Measurements from ENCODE around the gene ANKRD55.
"Not testable (repeated sequence)": the region's sequence is repeated elsewhere in the genome, so short reads cannot be mapped to it uniquely, and the experiment has no call there.

ANKRD55 gene

GRCh38 chr5:56129288-56129687 is 103.8 kb downstream of the ANKRD55 start:
- Histone ChIP-seq H3K4me1 (ENCODE audit: control insufficient read depth, insufficient read depth, low read length) (no peaks in the 10 kb centered on the region), H3K36me3 (ENCODE audit: control insufficient read depth, insufficient read depth, low read length) (no peaks in the 10 kb centered on the region), H3K4me3 (ENCODE audit: low read depth, low read length) (no peak overlapping the region), H3K9me3 (ENCODE audit: control insufficient read depth, insufficient read depth, low read length) (no peaks in the 10 kb centered on the region), H3K9ac (ENCODE audit: low read depth, low read length) (no peak overlapping the region), H3K27me3 (ENCODE audit: control insufficient read depth, insufficient read depth, low read length) (no peaks in the 10 kb centered on the region)

DNA sequence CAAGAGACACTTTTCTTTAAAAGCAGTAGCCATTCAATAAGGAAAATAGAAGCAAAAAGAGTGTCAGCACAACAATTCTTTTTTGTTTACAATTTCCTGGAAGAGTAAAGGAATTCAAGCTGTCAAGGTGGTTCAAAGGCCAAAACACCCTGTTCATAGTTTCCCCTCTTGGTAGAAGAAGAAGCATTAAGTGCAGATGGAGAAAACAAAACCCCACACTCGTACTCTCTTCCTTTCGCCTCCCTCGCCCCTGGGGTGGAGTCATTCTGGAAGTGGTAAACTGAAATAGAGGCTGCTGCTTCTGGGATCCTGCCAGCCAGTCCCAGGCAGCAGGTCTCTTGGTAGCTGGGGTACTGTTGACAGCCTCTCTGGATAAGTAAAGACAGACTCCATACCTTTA is 105.0 kb downstream of the ANKRD55 start:
- no peaks in the 10 kb centered on the region for H3K27me3 ChIP-seq (ENCODE audit: control insufficient read depth, insufficient read depth, low read length)
- no peaks in the 10 kb centered on the region for H3K36me3 ChIP-seq (ENCODE audit: control insufficient read depth, insufficient read depth, low read length)
- H3K9me3 ChIP-seq (ENCODE audit: control insufficient read depth, insufficient read depth, low read length): no peaks in the 10 kb centered on the region
- no peaks in the 10 kb centered on the region for H3K4me1 ChIP-seq (ENCODE audit: control insufficient read depth, insufficient read depth, low read length)
- no peak overlapping the region for H3K9ac ChIP-seq (ENCODE audit: low read depth, low read length)
- no peak overlapping the region for H3K4me3 ChIP-seq (ENCODE audit: low read depth, low read length)

DNA sequence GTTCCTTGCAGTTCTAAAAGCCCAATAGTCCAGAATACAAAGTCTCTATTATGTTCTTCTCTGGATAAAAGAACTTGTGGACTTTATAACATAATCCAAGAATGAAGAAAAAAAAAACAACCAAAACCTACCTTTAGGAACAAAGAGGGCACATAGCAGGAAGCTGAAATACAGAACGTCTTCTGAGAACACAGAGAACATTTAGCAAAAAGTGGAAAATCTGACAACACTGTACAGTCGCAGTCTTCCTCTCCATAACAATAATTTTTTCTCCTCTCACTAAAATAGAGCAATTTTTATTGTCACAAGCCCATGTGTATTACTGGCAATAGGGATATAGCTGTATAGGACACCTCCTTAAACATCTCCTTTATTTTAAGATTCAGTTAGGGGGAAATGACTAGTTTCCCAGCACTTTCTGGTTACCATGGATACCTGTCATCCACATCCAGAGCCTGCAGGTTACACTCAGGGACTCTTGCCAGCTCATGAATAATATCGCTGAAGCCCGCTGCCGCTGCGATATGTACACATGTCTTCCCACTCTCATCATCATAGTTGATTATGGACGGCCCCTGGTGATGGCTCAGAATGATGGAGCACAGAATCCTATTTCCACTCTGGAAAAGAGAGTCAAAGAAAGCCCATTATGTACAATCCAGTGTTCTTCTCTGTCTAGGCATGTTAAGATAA is 106.5 kb downstream of the ANKRD55 start:
- no peak overlapping the region for H3K4me3 ChIP-seq (ENCODE audit: low read depth, low read length)

DNA sequence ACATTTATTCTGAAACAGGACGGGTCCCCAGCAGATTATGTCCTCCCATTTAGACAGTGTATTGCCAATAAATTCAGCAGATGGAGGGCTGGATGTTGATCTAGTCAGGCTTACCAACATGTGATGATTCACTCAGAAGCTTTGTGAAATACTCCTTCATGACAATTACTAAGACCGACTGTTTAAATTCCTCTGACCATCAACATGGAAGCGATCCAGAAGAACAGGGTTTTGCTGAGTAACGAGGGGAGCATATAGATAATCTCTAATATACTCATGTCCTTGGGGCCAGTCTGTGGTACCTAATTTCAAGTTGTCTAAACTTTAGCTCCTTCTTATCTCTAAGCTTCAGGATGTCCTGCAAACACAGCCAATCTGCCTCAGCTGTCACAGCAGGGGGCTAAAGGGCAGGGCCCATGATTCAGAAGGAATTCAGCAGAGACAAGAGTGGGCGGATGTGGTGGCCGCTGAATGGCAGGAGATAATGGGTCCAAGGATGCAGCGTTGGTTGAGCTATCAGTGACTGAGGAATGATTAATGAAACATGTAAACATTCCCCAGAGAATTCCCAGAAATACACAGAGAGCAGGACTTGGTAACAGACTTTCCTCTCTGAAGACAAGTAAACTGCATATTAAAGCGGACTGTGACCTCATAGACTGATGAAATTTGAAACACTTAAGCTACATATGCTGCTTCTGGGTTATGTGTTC is 109.4 kb downstream of the ANKRD55 start:
- Histone ChIP-seq H3K27me3 (ENCODE audit: control insufficient read depth, insufficient read depth, low read length) (no peaks in the 10 kb centered on the region), H3K9ac (ENCODE audit: low read depth, low read length) (no peak overlapping the region), H3K4me3 (ENCODE audit: low read depth, low read length) (no peak overlapping the region), H3K4me1 (ENCODE audit: control insufficient read depth, insufficient read depth, low read length) (no peaks in the 10 kb centered on the region), H3K9me3 (ENCODE audit: control insufficient read depth, insufficient read depth, low read length) (no peaks in the 10 kb centered on the region), H3K36me3 (ENCODE audit: control insufficient read depth, insufficient read depth, low read length) (no peaks in the 10 kb centered on the region)

More for the DNA sequence above, 106.5 kb downstream of the ANKRD55 start:
- H3K9ac ChIP-seq (ENCODE audit: low read depth, low read length): no peak overlapping the region
- H3K27me3 ChIP-seq (ENCODE audit: control insufficient read depth, insufficient read depth, low read length): no peaks in the 10 kb centered on the region
- H3K9me3 ChIP-seq (ENCODE audit: control insufficient read depth, insufficient read depth, low read length): no peaks in the 10 kb centered on the region
- no peaks in the 10 kb centered on the region for H3K36me3 ChIP-seq (ENCODE audit: control insufficient read depth, insufficient read depth, low read length)
- no peaks in the 10 kb centered on the region for H3K4me1 ChIP-seq (ENCODE audit: control insufficient read depth, insufficient read depth, low read length)

- H3K4me3 ChIP-seq (ENCODE audit: low read depth, low read length); H3K9ac ChIP-seq (ENCODE audit: low read depth, low read length); H3K36me3 ChIP-seq (ENCODE audit: control insufficient read depth, insufficient read depth, low read length); H3K27me3 ChIP-seq (ENCODE audit: control insufficient read depth, insufficient read depth, low read length); H3K4me1 ChIP-seq (ENCODE audit: control insufficient read depth, insufficient read depth, low read length); H3K9me3 ChIP-seq (ENCODE audit: control insufficient read depth, insufficient read depth, low read length): not testable (repeated sequence)
These were observed 110.7 kb downstream of the ANKRD55 start for GRCh38 chr5:56122360-56122985.

- Histone ChIP-seq H3K9ac (ENCODE audit: low read depth, low read length) (no peak overlapping the region), H3K36me3 (ENCODE audit: control insufficient read depth, insufficient read depth, low read length) (no peaks in the 10 kb centered on the region), H3K4me3 (ENCODE audit: low read depth, low read length) (no peak overlapping the region), H3K4me1 (ENCODE audit: control insufficient read depth, insufficient read depth, low read length) (no peaks in the 10 kb centered on the region), H3K9me3 (ENCODE audit: control insufficient read depth, insufficient read depth, low read length) (no peaks in the 10 kb centered on the region), H3K27me3 (ENCODE audit: control insufficient read depth, insufficient read depth, low read length) (no peaks in the 10 kb centered on the region)
These were observed 114.1 kb downstream of the ANKRD55 start for GRCh38 chr5:56119050-56119449.

DNA sequence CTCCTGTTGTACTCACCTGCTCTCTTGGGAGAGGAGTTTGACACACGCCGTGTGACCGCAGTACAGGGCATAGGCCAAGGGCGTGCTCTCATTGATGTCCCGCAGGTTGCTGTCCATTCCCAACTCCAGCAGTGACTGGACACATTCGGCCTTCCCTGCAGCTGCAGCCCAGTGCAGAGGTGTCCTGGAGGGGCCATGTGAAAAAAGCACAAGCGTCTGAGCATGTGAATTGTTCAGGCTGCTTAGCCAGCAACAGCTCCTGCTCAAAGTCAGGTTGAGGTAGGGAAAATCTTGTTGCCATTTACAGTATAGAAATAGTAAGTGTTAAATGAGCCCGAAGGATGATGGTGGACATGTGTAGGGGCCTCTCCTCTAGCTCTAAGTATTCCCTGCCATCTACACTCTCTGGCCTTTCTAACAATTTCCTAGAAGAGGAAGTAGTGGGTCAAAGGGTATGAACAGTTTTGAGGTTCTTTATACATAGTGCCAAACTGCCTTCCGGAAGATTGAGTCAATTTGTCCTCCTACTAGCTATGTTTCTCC is 116.5 kb downstream of the ANKRD55 start:
- Histone ChIP-seq H3K36me3 (ENCODE audit: control insufficient read depth, insufficient read depth, low read length) (no peaks in the 10 kb centered on the region), H3K9me3 (ENCODE audit: control insufficient read depth, insufficient read depth, low read length) (no peaks in the 10 kb centered on the region), H3K27me3 (ENCODE audit: control insufficient read depth, insufficient read depth, low read length) (no peaks in the 10 kb centered on the region), H3K9ac (ENCODE audit: low read depth, low read length) (no peak overlapping the region), H3K4me3 (ENCODE audit: low read depth, low read length) (no peak overlapping the region), H3K4me1 (ENCODE audit: control insufficient read depth, insufficient read depth, low read length) (no peaks in the 10 kb centered on the region)

GRCh38 chr5:56115589-56115988 is 117.5 kb downstream of the ANKRD55 start:
- Histone ChIP-seq H3K27me3 (ENCODE audit: control insufficient read depth, insufficient read depth, low read length) (no peaks in the 10 kb centered on the region), H3K36me3 (ENCODE audit: control insufficient read depth, insufficient read depth, low read length) (no peaks in the 10 kb centered on the region), H3K9ac (ENCODE audit: low read depth, low read length) (no peak overlapping the region), H3K4me1 (ENCODE audit: control insufficient read depth, insufficient read depth, low read length) (no peaks in the 10 kb centered on the region), H3K9me3 (ENCODE audit: control insufficient read depth, insufficient read depth, low read length) (no peaks in the 10 kb centered on the region), H3K4me3 (ENCODE audit: low read depth, low read length) (no peak overlapping the region)

- no peaks in the 10 kb centered on the region for H3K36me3 ChIP-seq (ENCODE audit: control insufficient read depth, insufficient read depth, low read length)
- no peaks in the 10 kb centered on the region for H3K9me3 ChIP-seq (ENCODE audit: control insufficient read depth, insufficient read depth, low read length)
- no peaks in the 10 kb centered on the region for H3K4me1 ChIP-seq (ENCODE audit: control insufficient read depth, insufficient read depth, low read length)
- H3K4me3 ChIP-seq (ENCODE audit: low read depth, low read length): no peak overlapping the region
- no peak overlapping the region for H3K9ac ChIP-seq (ENCODE audit: low read depth, low read length)
- H3K27me3 ChIP-seq (ENCODE audit: control insufficient read depth, insufficient read depth, low read length): no peaks in the 10 kb centered on the region
These were observed 120.5 kb downstream of the ANKRD55 start for GRCh38 chr5:56112526-56113121.

DNA sequence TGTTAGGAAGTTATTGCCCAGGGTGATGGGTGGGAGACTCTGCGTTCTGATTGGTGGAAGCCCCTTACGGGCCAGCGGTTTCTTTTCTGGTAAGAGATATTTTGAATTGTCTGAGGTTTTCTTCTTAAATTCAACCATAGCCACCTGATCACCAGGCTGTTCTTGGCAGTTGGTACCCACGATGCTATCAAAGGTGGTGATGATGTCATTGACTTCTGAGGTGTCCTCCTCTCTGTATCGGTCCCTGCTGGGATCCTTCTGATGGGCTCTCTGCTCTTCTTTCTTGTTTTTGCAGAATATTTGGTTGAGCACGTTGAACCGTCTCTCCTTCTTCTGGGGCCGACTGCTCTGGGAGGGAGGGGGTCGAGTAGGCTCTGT is 121.7 kb downstream of the ANKRD55 start:
- Histone ChIP-seq H3K4me1 (ENCODE audit: control insufficient read depth, insufficient read depth, low read length) (no peaks in the 10 kb centered on the region), H3K9ac (ENCODE audit: low read depth, low read length) (no peak overlapping the region), H3K36me3 (ENCODE audit: control insufficient read depth, insufficient read depth, low read length) (no peaks in the 10 kb centered on the region), H3K9me3 (ENCODE audit: control insufficient read depth, insufficient read depth, low read length) (no peaks in the 10 kb centered on the region), H3K4me3 (ENCODE audit: low read depth, low read length) (no peak overlapping the region), H3K27me3 (ENCODE audit: control insufficient read depth, insufficient read depth, low read length) (no peaks in the 10 kb centered on the region)

DNA sequence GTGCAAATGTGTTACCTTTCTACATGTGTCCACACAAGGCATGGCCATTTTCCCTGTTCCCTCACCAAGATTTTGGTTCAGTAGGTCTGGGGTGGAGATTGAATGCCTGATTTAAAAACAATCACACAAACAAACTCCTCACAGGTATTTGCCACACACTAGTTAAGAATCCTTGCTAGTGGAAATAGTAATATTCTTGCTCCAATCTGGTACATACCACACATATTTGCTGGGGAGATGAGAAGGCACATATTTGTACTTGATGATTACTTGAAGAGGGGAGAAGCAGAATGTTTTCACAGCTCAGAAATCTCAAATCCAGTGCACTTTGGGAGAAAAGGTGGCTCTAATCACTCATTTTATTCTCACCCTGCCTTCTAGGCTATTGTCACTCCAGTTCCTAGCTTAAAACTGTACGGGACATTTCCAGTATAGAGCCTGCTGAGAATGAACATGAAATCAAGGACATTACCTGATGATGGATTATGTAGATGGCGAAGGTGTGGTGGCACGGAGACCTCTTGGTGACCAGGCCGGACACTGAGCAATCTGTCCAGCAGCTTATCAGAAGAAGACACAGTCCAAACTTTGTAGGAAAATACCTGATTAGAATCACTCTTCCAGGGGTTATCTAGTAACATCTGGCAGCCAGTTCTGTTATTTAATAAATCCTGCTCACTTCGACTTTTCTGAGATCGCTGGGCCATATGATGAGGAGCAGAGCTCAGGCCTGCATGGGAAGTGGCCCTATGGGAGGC is 122.3 kb downstream of the ANKRD55 start:
- Histone ChIP-seq H3K4me3 (ENCODE audit: low read depth, low read length) (no peak overlapping the region), H3K4me1 (ENCODE audit: control insufficient read depth, insufficient read depth, low read length) (no peaks in the 10 kb centered on the region), H3K27me3 (ENCODE audit: control insufficient read depth, insufficient read depth, low read length) (no peaks in the 10 kb centered on the region), H3K9me3 (ENCODE audit: control insufficient read depth, insufficient read depth, low read length) (no peaks in the 10 kb centered on the region), H3K36me3 (ENCODE audit: control insufficient read depth, insufficient read depth, low read length) (no peaks in the 10 kb centered on the region), H3K9ac (ENCODE audit: low read depth, low read length) (no peak overlapping the region)

Data from iPS-15b (cell line).